WTC11 (cell line): ENCODE results near the gene STOX2. TPM values are rescaled to one million over a fixed set of nuclear protein-coding genes. Genes with fewer than 3 reads are reported as not detected.

Experiments used
- ATAC-seq: fragments of 200-7000 bp; cut with Tn5 transposase; 2 replicates; pipeline ENCODE4 v1.10.0; 2021; ENCODE audit warnings: mild to moderate bottlenecking, moderate library complexity
- CTCF ChIA-PET: fragments of 300-600 bp; sonication (Branson Sonifier 250); formaldehyde crosslinking; loops from one replicate; lab custom pipeline; 2021; ENCODE audit warnings: antibody characterized with exemption; lab: Charles Lee
- POLR2A ChIA-PET: fragments of 350-600 bp; sonication (Branson Sonifier 250); formaldehyde crosslinking; loops from one replicate; lab custom pipeline; 2021; ENCODE audit warnings: antibody characterized with exemption; lab: Charles Lee
- DNase-seq: peaks from one replicate; pipeline ENCODE4 v3.0.0; 2021; ENCODE audit warnings: low spot score
- H3K27ac Mint-ChIP-seq: 2 replicates; pipeline ENCODE4 v1.8.0; 2021; ENCODE audit warnings: mixed read lengths
- H3K27me3 Mint-ChIP-seq: 2 replicates; pipeline ENCODE4 v1.8.0; 2021; ENCODE audit warnings: low read depth, mild to moderate bottlenecking, moderate library complexity, mixed read lengths
- H3K36me3 Mint-ChIP-seq: 2 replicates; pipeline ENCODE4 v1.8.0; 2021; ENCODE audit warnings: mixed read lengths
- H3K4me1 Mint-ChIP-seq: 2 replicates; pipeline ENCODE4 v1.8.0; 2022; ENCODE audit warnings: mixed read lengths
- H3K4me3 Mint-ChIP-seq: 2 replicates; pipeline ENCODE4 v1.8.0; 2021; ENCODE audit warnings: mild to moderate bottlenecking, moderate library complexity, mixed read lengths
- H3K9me3 Mint-ChIP-seq: 2 replicates; pipeline ENCODE4 v1.8.0; 2021; ENCODE audit warnings: mixed read lengths
- CBFB ChIP-seq: sonication (generic); formaldehyde crosslinking; IDR thresholded peaks from 2 replicates; pipeline ENCODE4 v1.8.1; 2022; ENCODE audit warnings: mild to moderate bottlenecking, low read depth, missing genetic modification reagents
- FOXJ3 ChIP-seq: sonication (generic); formaldehyde crosslinking; IDR thresholded peaks from 2 replicates; pipeline ENCODE4 v1.9.0; 2021; ENCODE audit warnings: missing genetic modification reagents, mild to moderate bottlenecking, borderline replicate concordance
- GTF2I ChIP-seq: fragments of 250-450 bp; sonication (Bioruptor Pico); conservative IDR thresholded peaks from 2 replicates; pipeline ENCODE4 v1.4.0; 2021; ENCODE audit warnings: mild to moderate bottlenecking
- NFE2L1 ChIP-seq: sonication (generic); formaldehyde crosslinking; IDR thresholded peaks from 2 replicates; pipeline ENCODE4 v1.8.1; 2023; ENCODE audit warnings: missing genetic modification reagents
- NR2C2 ChIP-seq: sonication (generic); formaldehyde crosslinking; IDR thresholded peaks from 2 replicates; pipeline ENCODE4 v1.8.0; 2022; ENCODE audit warnings: mild to moderate bottlenecking, missing genetic modification reagents
- NR3C1 ChIP-seq: sonication (generic); formaldehyde crosslinking; conservative IDR thresholded peaks from 2 replicates; pipeline ENCODE4 v1.8.1; 2023; ENCODE audit warnings: low read depth, mild to moderate bottlenecking, missing genetic modification reagents
- OVOL2 ChIP-seq: fragments of 250-450 bp; sonication (Bioruptor Pico); IDR thresholded peaks from 2 replicates; pipeline ENCODE4 v1.9.0; 2021; ENCODE audit warnings: mild to moderate bottlenecking, borderline replicate concordance
- SMAD3 ChIP-seq: sonication (generic); formaldehyde crosslinking; IDR thresholded peaks from 2 replicates; pipeline ENCODE4 v1.8.0; 2022; ENCODE audit warnings: missing genetic modification reagents, mild to moderate bottlenecking, borderline replicate concordance
- ZNF121 ChIP-seq: sonication (generic); formaldehyde crosslinking; IDR thresholded peaks from 2 replicates; pipeline ENCODE4 v1.8.0; 2023; ENCODE audit warnings: missing genetic modification reagents
- ZNF232 ChIP-seq: sonication (generic); formaldehyde crosslinking; IDR thresholded peaks from 2 replicates; pipeline ENCODE4 v1.8.0; 2022; ENCODE audit warnings: mild to moderate bottlenecking, missing genetic modification reagents
- ZNF317 ChIP-seq: sonication (generic); formaldehyde crosslinking; IDR thresholded peaks from 2 replicates; pipeline ENCODE4 v1.8.1; 2023; ENCODE audit warnings: low read depth, mild to moderate bottlenecking, moderate library complexity, missing genetic modification reagents, borderline replicate concordance
- total RNA-seq: library from RNA; stranded (reverse); gene quantifications from 3 replicates; pipeline ENCODE4 v1.2.3, GENCODE V29; 2021
- TF ChIP-seq, protein P1 (sequence below): sonication (generic); formaldehyde crosslinking; IDR thresholded peaks from 2 replicates; pipeline ENCODE4 v1.8.1; 2023; ENCODE audit warnings: mild to moderate bottlenecking, missing genetic modification reagents
- TF ChIP-seq, protein P2 (sequence below): sonication (generic); formaldehyde crosslinking; IDR thresholded peaks from 2 replicates; pipeline ENCODE4 v1.8.1; 2023; ENCODE audit warnings: mild to moderate bottlenecking, missing genetic modification reagents, borderline replicate concordance
- TF ChIP-seq, protein P3 (sequence below): fragments of 250-450 bp; sonication (Bioruptor Pico); IDR thresholded peaks from 2 replicates; pipeline ENCODE4 v2.1.2; 2022; ENCODE audit warnings: mild to moderate bottlenecking, moderate library complexity
- TF ChIP-seq, protein P4 (sequence below): sonication (generic); formaldehyde crosslinking; IDR thresholded peaks from 2 replicates; pipeline ENCODE4 v1.8.1; 2022; ENCODE audit warnings: mild to moderate bottlenecking, missing genetic modification reagents, moderate library complexity, borderline replicate concordance
- TF ChIP-seq, protein P5 (sequence below): sonication (generic); formaldehyde crosslinking; IDR thresholded peaks from 2 replicates; pipeline ENCODE4 v1.8.0; 2022; ENCODE audit warnings: mild to moderate bottlenecking, missing genetic modification reagents
- TF ChIP-seq, protein P6 (sequence below): fragments of 200-600 bp; IDR thresholded peaks from 2 replicates; pipeline ENCODE4 v1.8.0; 2022; ENCODE audit warnings: antibody characterized with exemption
- TF ChIP-seq, protein P7 (sequence below): sonication (generic); formaldehyde crosslinking; IDR thresholded peaks from 2 replicates; pipeline ENCODE4 v1.8.1; 2022; ENCODE audit warnings: low read depth, missing genetic modification reagents, borderline replicate concordance

STOX2 gene
- total RNA-seq, 1 experiment from 2014 or later, result 31.6 TPM

DNA sequence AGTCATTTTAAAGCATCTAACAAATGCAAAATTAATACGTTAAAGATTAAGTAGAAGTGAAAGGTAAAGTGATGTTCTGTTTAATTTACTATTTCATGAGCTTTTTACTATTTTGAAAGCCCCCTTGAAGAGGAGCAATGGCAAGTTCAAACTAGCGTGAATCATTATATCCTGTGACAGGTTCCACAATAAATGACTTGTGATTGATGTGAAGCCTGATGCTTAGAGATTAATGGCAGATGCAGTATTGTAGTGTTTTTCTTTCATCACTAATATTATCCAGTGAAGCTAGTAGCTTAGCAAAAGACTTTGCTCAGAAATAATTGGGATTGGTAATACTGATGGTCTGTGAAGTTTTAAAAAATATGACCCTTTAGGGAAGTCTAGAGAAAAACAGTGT, 57.3 kb downstream of the STOX2 start (continued):
- TF ChIP-seq, protein P1, sequence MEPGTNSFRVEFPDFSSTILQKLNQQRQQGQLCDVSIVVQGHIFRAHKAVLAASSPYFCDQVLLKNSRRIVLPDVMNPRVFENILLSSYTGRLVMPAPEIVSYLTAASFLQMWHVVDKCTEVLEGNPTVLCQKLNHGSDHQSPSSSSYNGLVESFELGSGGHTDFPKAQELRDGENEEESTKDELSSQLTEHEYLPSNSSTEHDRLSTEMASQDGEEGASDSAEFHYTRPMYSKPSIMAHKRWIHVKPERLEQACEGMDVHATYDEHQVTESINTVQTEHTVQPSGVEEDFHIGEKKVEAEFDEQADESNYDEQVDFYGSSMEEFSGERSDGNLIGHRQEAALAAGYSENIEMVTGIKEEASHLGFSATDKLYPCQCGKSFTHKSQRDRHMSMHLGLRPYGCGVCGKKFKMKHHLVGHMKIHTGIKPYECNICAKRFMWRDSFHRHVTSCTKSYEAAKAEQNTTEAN, result no peak
- TF ChIP-seq, protein P2, sequence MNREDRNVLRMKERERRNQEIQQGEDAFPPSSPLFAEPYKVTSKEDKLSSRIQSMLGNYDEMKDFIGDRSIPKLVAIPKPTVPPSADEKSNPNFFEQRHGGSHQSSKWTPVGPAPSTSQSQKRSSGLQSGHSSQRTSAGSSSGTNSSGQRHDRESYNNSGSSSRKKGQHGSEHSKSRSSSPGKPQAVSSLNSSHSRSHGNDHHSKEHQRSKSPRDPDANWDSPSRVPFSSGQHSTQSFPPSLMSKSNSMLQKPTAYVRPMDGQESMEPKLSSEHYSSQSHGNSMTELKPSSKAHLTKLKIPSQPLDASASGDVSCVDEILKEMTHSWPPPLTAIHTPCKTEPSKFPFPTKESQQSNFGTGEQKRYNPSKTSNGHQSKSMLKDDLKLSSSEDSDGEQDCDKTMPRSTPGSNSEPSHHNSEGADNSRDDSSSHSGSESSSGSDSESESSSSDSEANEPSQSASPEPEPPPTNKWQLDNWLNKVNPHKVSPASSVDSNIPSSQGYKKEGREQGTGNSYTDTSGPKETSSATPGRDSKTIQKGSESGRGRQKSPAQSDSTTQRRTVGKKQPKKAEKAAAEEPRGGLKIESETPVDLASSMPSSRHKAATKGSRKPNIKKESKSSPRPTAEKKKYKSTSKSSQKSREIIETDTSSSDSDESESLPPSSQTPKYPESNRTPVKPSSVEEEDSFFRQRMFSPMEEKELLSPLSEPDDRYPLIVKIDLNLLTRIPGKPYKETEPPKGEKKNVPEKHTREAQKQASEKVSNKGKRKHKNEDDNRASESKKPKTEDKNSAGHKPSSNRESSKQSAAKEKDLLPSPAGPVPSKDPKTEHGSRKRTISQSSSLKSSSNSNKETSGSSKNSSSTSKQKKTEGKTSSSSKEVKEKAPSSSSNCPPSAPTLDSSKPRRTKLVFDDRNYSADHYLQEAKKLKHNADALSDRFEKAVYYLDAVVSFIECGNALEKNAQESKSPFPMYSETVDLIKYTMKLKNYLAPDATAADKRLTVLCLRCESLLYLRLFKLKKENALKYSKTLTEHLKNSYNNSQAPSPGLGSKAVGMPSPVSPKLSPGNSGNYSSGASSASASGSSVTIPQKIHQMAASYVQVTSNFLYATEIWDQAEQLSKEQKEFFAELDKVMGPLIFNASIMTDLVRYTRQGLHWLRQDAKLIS (CRISPR knock-in tag), result no peak

DNA sequence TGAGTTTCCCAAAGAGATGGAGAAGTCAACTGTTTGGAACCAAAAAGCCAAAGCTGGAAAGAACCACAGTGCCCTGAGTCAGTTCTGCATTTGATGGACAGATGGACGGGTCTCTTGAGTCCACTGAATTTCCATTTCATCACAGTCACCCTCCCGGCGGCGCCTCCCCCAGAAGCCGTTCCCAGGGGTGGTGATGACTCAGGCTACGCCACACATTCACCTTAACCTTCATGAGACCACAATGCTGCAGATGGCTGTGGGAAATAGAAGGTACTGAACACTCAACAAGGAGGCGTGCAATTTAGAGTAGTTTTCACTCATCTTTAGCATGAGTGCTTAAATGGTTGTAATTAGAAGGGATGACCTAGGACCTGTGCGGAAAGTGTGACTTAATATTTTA, 61.3 kb downstream of the STOX2 start:
- DNase-seq, result no peak
- Mint-ChIP-seq H3K4me1 (peaks cover 61% of the 10 kb centered on the region), H3K27me3 (no peaks in the 10 kb centered on the region), H3K9me3 (no peaks in the 10 kb centered on the region), H3K27ac (0 out of 2 replicates have a peak overlapping the region, but pooled peaks have one; percentile 24), H3K4me3 (no peak overlapping the region), H3K36me3 (no peaks in the 10 kb centered on the region)
- CTCF ChIA-PET, result no interaction called here
- POLR2A ChIA-PET, result no interaction called here
- no peak for TF ChIP-seq NR2C2 (CRISPR knock-in tag)
- TF ChIP-seq, protein P3, sequence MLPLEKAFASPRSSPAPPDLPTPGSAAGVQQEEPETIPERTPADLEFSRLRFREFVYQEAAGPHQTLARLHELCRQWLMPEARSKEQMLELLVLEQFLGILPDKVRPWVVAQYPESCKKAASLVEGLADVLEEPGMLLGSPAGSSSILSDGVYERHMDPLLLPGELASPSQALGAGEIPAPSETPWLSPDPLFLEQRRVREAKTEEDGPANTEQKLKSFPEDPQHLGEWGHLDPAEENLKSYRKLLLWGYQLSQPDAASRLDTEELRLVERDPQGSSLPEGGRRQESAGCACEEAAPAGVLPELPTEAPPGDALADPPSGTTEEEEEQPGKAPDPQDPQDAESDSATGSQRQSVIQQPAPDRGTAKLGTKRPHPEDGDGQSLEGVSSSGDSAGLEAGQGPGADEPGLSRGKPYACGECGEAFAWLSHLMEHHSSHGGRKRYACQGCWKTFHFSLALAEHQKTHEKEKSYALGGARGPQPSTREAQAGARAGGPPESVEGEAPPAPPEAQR (CRISPR knock-in tag), result no peak
- no peak for TF ChIP-seq NFE2L1 (CRISPR knock-in tag)
- TF ChIP-seq, protein P4, sequence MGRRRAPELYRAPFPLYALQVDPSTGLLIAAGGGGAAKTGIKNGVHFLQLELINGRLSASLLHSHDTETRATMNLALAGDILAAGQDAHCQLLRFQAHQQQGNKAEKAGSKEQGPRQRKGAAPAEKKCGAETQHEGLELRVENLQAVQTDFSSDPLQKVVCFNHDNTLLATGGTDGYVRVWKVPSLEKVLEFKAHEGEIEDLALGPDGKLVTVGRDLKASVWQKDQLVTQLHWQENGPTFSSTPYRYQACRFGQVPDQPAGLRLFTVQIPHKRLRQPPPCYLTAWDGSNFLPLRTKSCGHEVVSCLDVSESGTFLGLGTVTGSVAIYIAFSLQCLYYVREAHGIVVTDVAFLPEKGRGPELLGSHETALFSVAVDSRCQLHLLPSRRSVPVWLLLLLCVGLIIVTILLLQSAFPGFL (CRISPR knock-in tag), result no peak
- no peak for TF ChIP-seq ZNF317 (CRISPR knock-in tag)
- TF ChIP-seq CBFB, result no peak
- TF ChIP-seq OVOL2 (CRISPR knock-in tag), result no peak
- TF ChIP-seq NR3C1 (CRISPR knock-in tag), result no peak
- TF ChIP-seq, protein P5, sequence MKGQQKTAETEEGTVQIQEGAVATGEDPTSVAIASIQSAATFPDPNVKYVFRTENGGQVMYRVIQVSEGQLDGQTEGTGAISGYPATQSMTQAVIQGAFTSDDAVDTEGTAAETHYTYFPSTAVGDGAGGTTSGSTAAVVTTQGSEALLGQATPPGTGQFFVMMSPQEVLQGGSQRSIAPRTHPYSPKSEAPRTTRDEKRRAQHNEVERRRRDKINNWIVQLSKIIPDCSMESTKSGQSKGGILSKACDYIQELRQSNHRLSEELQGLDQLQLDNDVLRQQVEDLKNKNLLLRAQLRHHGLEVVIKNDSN (CRISPR knock-in tag), result no peak
- no peak for TF ChIP-seq ZNF121 (CRISPR knock-in tag)
- ATAC-seq, result no peak

DNA sequence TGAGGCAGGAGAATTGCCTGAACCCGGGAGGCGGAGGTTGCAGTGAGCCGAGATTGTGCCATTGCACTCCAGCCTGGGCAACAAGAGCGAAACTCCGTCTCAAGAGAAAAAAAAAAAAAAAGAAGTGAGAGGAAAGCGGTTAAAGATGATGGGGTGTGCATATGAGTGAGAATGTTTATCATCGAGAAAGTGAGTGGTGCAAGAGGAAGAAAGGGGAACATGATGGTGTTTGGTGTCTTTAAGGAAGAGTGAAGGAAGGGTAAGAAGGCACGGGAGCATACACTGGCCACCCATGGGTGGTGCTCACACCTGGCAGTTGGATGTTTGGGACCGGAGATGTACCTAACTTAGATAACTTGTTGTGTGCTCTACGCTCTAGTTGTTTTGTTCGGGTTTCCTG, 62.2 kb downstream of the STOX2 start:
- Mint-ChIP-seq H3K36me3 (no peaks in the 10 kb centered on the region), H3K4me1 (peaks cover 61% of the 10 kb centered on the region), H3K4me3 (no peak overlapping the region), H3K9me3 (no peaks in the 10 kb centered on the region), H3K27me3 (no peaks in the 10 kb centered on the region), H3K27ac (peak overlapping the region; percentile 5)
- CTCF ChIA-PET, result no interaction called here
- no peak for DNase-seq
- POLR2A ChIA-PET, result interaction anchor here (0.7 kb wide), 1 partner anchor 137 kb away, joined by 6 read pairs; no protein-coding TSS in a partner anchor
- ATAC-seq, result no peak
- TF ChIP-seq, protein P6, sequence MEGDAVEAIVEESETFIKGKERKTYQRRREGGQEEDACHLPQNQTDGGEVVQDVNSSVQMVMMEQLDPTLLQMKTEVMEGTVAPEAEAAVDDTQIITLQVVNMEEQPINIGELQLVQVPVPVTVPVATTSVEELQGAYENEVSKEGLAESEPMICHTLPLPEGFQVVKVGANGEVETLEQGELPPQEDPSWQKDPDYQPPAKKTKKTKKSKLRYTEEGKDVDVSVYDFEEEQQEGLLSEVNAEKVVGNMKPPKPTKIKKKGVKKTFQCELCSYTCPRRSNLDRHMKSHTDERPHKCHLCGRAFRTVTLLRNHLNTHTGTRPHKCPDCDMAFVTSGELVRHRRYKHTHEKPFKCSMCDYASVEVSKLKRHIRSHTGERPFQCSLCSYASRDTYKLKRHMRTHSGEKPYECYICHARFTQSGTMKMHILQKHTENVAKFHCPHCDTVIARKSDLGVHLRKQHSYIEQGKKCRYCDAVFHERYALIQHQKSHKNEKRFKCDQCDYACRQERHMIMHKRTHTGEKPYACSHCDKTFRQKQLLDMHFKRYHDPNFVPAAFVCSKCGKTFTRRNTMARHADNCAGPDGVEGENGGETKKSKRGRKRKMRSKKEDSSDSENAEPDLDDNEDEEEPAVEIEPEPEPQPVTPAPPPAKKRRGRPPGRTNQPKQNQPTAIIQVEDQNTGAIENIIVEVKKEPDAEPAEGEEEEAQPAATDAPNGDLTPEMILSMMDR, result no peak
- TF ChIP-seq FOXJ3 (CRISPR knock-in tag) (no peak), SMAD3 (no peak), ZNF232 (CRISPR knock-in tag) (no peak), GTF2I (CRISPR knock-in tag) (no peak)
- TF ChIP-seq, protein P7, sequence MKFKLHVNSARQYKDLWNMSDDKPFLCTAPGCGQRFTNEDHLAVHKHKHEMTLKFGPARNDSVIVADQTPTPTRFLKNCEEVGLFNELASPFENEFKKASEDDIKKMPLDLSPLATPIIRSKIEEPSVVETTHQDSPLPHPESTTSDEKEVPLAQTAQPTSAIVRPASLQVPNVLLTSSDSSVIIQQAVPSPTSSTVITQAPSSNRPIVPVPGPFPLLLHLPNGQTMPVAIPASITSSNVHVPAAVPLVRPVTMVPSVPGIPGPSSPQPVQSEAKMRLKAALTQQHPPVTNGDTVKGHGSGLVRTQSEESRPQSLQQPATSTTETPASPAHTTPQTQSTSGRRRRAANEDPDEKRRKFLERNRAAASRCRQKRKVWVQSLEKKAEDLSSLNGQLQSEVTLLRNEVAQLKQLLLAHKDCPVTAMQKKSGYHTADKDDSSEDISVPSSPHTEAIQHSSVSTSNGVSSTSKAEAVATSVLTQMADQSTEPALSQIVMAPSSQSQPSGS (CRISPR knock-in tag), result no peak
- TF ChIP-seq, protein P3 (CRISPR knock-in tag), result no peak
- TF ChIP-seq, protein P5 (CRISPR knock-in tag), result no peak
